HCT116 (cell line): ENCODE data around the gene SRPK3. TPM values are rescaled to one million over a fixed set of nuclear protein-coding genes. Genes with fewer than 3 reads are reported as not detected.

ENCODE experiments used
- ATAC-seq: fragments of 200-7000 bp; cut with Tn5 transposase; 2 replicates; pipeline ENCODE4 v1.9.1; 2020; ENCODE audit warnings: mild to moderate bottlenecking, moderate library complexity
- BruUV-seq: library from RNA; stranded (reverse); fragments of 400-500 nt; replicated peaks from 2 replicates; lab custom pipeline; 2021; lab: Mats Ljungman, UMichigan
- CTCF ChIA-PET: fragments of 300-600 bp; sonication (Branson Sonifier 250); formaldehyde crosslinking; loops from one replicate; lab custom pipeline; 2021; ENCODE audit warnings: antibody characterized with exemption; lab: Charles Lee
- POLR2A ChIA-PET: fragments of 300-600, 350-600 bp; sonication (Branson Sonifier 250); formaldehyde crosslinking; loops from one replicate; lab custom pipeline; 2021; ENCODE audit warnings: antibody characterized with exemption; lab: Charles Lee
- RAD21 ChIA-PET, 2 experiments: fragments of 300-600 bp; sonication (Branson Sonifier 250); formaldehyde crosslinking; loops; one replicate each; lab custom pipeline; 2023; ENCODE audit warnings: low total read pairs in 2 of 2; ENCODE audit not compliant: uncharacterized antibody in 2 of 2, unreplicated experiment in 2 of 2, low non-redundant PET in 1 of 2; lab: Charles Lee
- DNase-seq: peaks from one replicate; pipeline ENCODE4 v3.0.0-alpha.2; 2010; ENCODE audit warnings: low read depth, low spot score
- H2AFZ ChIP-seq: fragments of 200-600 bp; shearing (Covaris generic), sonication (generic); 2 replicates; pipeline ENCODE4 v1.6.1; 2017; ENCODE audit warnings: low read depth, mixed run types, mixed read lengths, antibody characterized with exemption, low read length; ENCODE audit not compliant: poor library complexity, severe bottlenecking
- H3K27ac ChIP-seq: 2 replicates; pipeline ENCODE4 v1.5.1; 2012; ENCODE audit warnings: low read depth, low read length
- H3K27me3 ChIP-seq: fragments of 200-600 bp; sonication (generic); 2 replicates; pipeline ENCODE4 v1.6.1; 2016; ENCODE audit warnings: mixed run types, low read length, mixed read lengths; ENCODE audit not compliant: insufficient read depth
- H3K36me3 ChIP-seq, 2 experiments: fragments of 200-500 bp in 1 of 2; fragments of 200-600 bp in 1 of 2; sonication (Bioruptor generic) in 1 of 2; sonication (generic) in 1 of 2; 2 replicates each; pipeline versions ENCODE4 v1.5.1 to v1.6.1; 2014 to 2016; ENCODE audit warnings: low read length in 2 of 2, inconsistent platforms in 1 of 2, mixed read lengths in 1 of 2, mixed run types in 1 of 2; ENCODE audit not compliant: insufficient read depth in 2 of 2, control insufficient read depth in 1 of 2
- H3K4me1 ChIP-seq, 2 experiments: fragments of 200-600 bp in 1 of 2; sonication (generic) in 1 of 2; 2 replicates each; pipeline versions ENCODE4 v1.5.1 to v1.6.1; 2012 to 2017; ENCODE audit warnings: low read length in 2 of 2, inconsistent platforms in 1 of 2, mild to moderate bottlenecking in 1 of 2, mixed read lengths in 1 of 2, mixed run types in 1 of 2, moderate library complexity in 1 of 2; ENCODE audit not compliant: insufficient read depth in 2 of 2, control insufficient read depth in 1 of 2
- H3K4me2 ChIP-seq: fragments of 200-600 bp; sonication (generic); 2 replicates; pipeline ENCODE4 v1.6.1; 2017; ENCODE audit warnings: mixed run types, low read length, mixed read lengths
- H3K4me3 ChIP-seq, 2 experiments: fragments of 200-600 bp in 1 of 2; sonication (generic) in 1 of 2; replicated peaks in 1 of 2; 2 replicates each; pipeline ENCODE4 v1.5.1; 2011 to 2016; ENCODE audit warnings: low read length in 2 of 2, control low read depth in 1 of 2, low read depth in 1 of 2, mild to moderate bottlenecking in 1 of 2, mixed read lengths in 1 of 2, mixed run types in 1 of 2
- H3K79me2 ChIP-seq: fragments of 200-600 bp; sonication (generic); 2 replicates; pipeline ENCODE4 v1.6.1; 2017; ENCODE audit warnings: mild to moderate bottlenecking, mixed run types, low read length, moderate library complexity, mixed read lengths; ENCODE audit not compliant: insufficient read depth
- H3K9ac ChIP-seq: fragments of 200-600 bp; sonication (generic); 2 replicates; pipeline ENCODE4 v1.6.1; 2016; ENCODE audit warnings: low read length, mixed read lengths
- H3K9me2 ChIP-seq: fragments of 200-600 bp; sonication (generic), shearing (Covaris generic); 2 replicates; pipeline ENCODE4 v1.6.1; 2017; ENCODE audit warnings: mixed run types, mild to moderate bottlenecking, moderate library complexity; ENCODE audit not compliant: insufficient read depth
- H3K9me3 ChIP-seq, 2 experiments: fragments of 200-500 bp in 1 of 2; fragments of 200-600 bp in 1 of 2; sonication (Bioruptor generic) in 1 of 2; sonication (generic) in 1 of 2; 2 replicates each; pipeline ENCODE4 v1.6.1; 2014 to 2017; ENCODE audit warnings: low read length in 2 of 2, mixed read lengths in 2 of 2, inconsistent platforms in 1 of 2, low read depth in 1 of 2, mild to moderate bottlenecking in 1 of 2, mixed run types in 1 of 2, moderate library complexity in 1 of 2; ENCODE audit not compliant: control insufficient read depth in 1 of 2, insufficient read depth in 1 of 2
- H4K20me1 ChIP-seq: fragments of 200-600 bp; sonication (generic), shearing (Covaris generic); 2 replicates; pipeline ENCODE4 v1.6.1; 2017; ENCODE audit warnings: mixed run types, mild to moderate bottlenecking, moderate library complexity; ENCODE audit not compliant: insufficient read depth
- CTCF ChIP-seq, 3 experiments: fragments of 200-600 bp in 1 of 3; sonication (generic) in 1 of 3; IDR thresholded peaks in 2 of 3; conservative IDR thresholded peaks in 1 of 3; 2 replicates each; pipeline ENCODE4 v1.5.1; 2012 to 2017; ENCODE audit warnings: low read depth in 2 of 3, low read length in 2 of 3, antibody characterized with exemption in 1 of 3, borderline replicate concordance in 1 of 3, control low read depth in 1 of 3, mild to moderate bottlenecking in 1 of 3, mixed read lengths in 1 of 3, mixed run types in 1 of 3, moderate library complexity in 1 of 3; ENCODE audit not compliant: insufficient read depth in 1 of 3
- EZH2phosphoT487 ChIP-seq: fragments of 200-600 bp; IDR thresholded peaks from 2 replicates; pipeline ENCODE4 v1.6.1; 2018; ENCODE audit warnings: antibody characterized with exemption, borderline replicate concordance
- FOSL1 ChIP-seq: IDR thresholded peaks from 2 replicates; pipeline ENCODE4 v1.6.1; 2012; ENCODE audit warnings: low read depth
- POLR2AphosphoS5 ChIP-seq: IDR thresholded peaks from 2 replicates; pipeline ENCODE4 v1.6.1; 2011; ENCODE audit warnings: mild to moderate bottlenecking, low read depth, low read length, moderate library complexity
- RAD21 ChIP-seq: IDR thresholded peaks from 2 replicates; pipeline ENCODE4 v1.6.1; 2012; ENCODE audit warnings: low read depth, mild to moderate bottlenecking
- REST ChIP-seq: IDR thresholded peaks from 2 replicates; pipeline ENCODE4 v1.6.1; 2012; ENCODE audit warnings: low read depth
- SP1 ChIP-seq: IDR thresholded peaks from 2 replicates; pipeline ENCODE4 v1.6.1; 2012; ENCODE audit warnings: low read depth
- SRF ChIP-seq: IDR thresholded peaks from 2 replicates; pipeline ENCODE4 v1.6.1; 2012; ENCODE audit warnings: low read depth
- TCF7L2 ChIP-seq: IDR thresholded peaks from 2 replicates; pipeline ENCODE4 v1.7.0; 2011; ENCODE audit warnings: borderline replicate concordance, inconsistent platforms; ENCODE audit not compliant: insufficient read depth, insufficient read length; ENCODE audit errors: extremely low read depth
- ZNF274 ChIP-seq: fragments of 200-500 bp; sonication (Bioruptor generic); IDR thresholded peaks from 2 replicates; pipeline ENCODE4 v1.6.1; 2014; ENCODE audit warnings: mild to moderate bottlenecking, low read depth, low read length, inconsistent platforms
- intact Hi-C: fragments of 100-400 bp; cut with micrococcal nuclease; formaldehyde crosslinking; loops from 2 replicates; pipeline ENCODE4 v1.10.0; 2022
- total RNA-seq: library from RNA; stranded (reverse); gene quantifications from one replicate; pipeline ENCODE4 v1.2.1, GENCODE V29; 2021; ENCODE audit not compliant: unreplicated experiment

SRPK3 gene
- total RNA-seq, 1 experiment from 2014 or later: not detected

GRCh38 chrX:153821066-153821465 is 40.2 kb downstream of the SRPK3 start:
- intact Hi-C loops: no loop called here
- BruUV-seq: no TSS peak

More at GRCh38 chrX:153821066-153821465, 40.2 kb downstream of the SRPK3 start:
- Histone ChIP-seq H4K20me1 (no peaks in the 10 kb centered on the region), H3K9me3 (no peaks in the 10 kb centered on the region)
- RAD21 ChIA-PET: no interaction called here
- no peak for TF ChIP-seq TCF7L2
- no peak for TF ChIP-seq CTCF (IDR thresholded peaks at IDR 0.05 in 2 of 3, conservative IDR thresholded peaks at IDR 0.05 in 1 of 3; ENCODE audit: borderline replicate concordance in 1 of 3, insufficient read depth in 1 of 3, low read depth in 2 of 3, low read length in 2 of 3)
- no peak for TF ChIP-seq REST
- TF ChIP-seq FOSL1: no peak
- TF ChIP-seq RAD21: no peak
- no peak for TF ChIP-seq EZH2phosphoT487
- no peak for TF ChIP-seq POLR2AphosphoS5
- TF ChIP-seq SP1: no peak
- no peak for TF ChIP-seq ZNF274
- TF ChIP-seq SRF: no peak
- TF ChIP-seq, all 23 proteins: peak for 0
- Histone ChIP-seq H3K27me3 (no peaks in the 10 kb centered on the region), H3K4me1 (peaks cover 0 to 9% of the 10 kb centered on the region in 2 experiments; a peak in 2 of 4 replicates), H3K4me2 (no peak overlapping the region), H3K9me2 (no peaks in the 10 kb centered on the region), H3K27ac (no peak overlapping the region), H3K79me2 (no peaks in the 10 kb centered on the region), H3K9ac (no peak overlapping the region), H2AFZ (no peak overlapping the region), H3K36me3 (no peaks in the 10 kb centered on the region), H3K4me3 (no peak overlapping the region)
- ATAC-seq: no peak
- POLR2A ChIA-PET: no interaction called here
- DNase-seq: no peak
- CTCF ChIA-PET: no interaction called here
